GM23248 (cell line): ENCODE data around the gene VAV2.

ENCODE experiments used
- EZH2 ChIP-seq: fragments of 200-600 bp; sonication (generic); IDR thresholded peaks from 2 replicates; pipeline ENCODE4 v1.6.1; 2018; ENCODE audit warnings: antibody characterized with exemption, mild to moderate bottlenecking; ENCODE audit not compliant: insufficient read depth, poor library complexity, severe bottlenecking
- EZH2phosphoT487 ChIP-seq: fragments of 200-600 bp; sonication (generic); IDR thresholded peaks from 2 replicates; pipeline ENCODE4 v1.6.1; 2018; ENCODE audit warnings: antibody characterized with exemption, moderate library complexity, mild to moderate bottlenecking, low read depth; ENCODE audit not compliant: insufficient read depth

DNA sequence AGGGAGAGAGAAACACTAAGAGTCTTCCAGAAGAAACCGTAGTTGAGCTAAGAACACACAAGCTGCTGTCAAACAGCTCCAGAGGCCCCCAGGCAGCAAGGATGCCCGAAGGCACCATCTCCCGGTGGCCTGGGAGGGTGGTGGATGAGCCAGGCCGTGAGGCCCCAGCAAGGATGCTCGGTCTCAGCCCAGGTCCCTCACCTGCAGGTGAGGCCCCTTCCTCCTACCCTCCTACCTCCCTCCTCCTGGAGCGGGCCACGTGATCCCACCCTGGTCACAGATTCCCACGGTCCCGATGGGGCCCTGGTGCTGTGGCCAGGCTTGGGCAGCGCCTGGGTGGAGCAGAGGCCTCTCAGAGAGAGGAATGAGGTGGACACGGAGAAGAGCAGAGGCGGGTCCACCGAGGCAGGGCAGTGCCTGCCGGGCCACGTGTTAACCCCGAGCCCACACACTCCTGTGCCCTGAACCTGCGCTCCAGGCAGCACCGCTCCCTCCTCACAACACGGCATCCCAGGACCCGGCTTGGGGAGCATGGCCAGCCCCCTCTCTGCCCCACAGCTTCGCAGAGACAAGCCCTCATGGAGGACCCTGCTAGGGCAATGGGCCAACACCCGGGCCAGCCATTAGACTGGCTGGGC lies 158.6 kb downstream of the VAV2 start:
- no peak for TF ChIP-seq EZH2phosphoT487
- TF ChIP-seq EZH2 = no peak
